Measurements from ENCODE around the gene ADRA2B. TPM values are rescaled to one million over a fixed set of nuclear protein-coding genes. Genes with fewer than 3 reads are reported as not detected.

Gene ADRA2B
- polyA plus RNA-seq, 1 donor (not counting 4 experiments of a cell fraction or from before 2014, with no cell fraction given), result not detected

DNA sequence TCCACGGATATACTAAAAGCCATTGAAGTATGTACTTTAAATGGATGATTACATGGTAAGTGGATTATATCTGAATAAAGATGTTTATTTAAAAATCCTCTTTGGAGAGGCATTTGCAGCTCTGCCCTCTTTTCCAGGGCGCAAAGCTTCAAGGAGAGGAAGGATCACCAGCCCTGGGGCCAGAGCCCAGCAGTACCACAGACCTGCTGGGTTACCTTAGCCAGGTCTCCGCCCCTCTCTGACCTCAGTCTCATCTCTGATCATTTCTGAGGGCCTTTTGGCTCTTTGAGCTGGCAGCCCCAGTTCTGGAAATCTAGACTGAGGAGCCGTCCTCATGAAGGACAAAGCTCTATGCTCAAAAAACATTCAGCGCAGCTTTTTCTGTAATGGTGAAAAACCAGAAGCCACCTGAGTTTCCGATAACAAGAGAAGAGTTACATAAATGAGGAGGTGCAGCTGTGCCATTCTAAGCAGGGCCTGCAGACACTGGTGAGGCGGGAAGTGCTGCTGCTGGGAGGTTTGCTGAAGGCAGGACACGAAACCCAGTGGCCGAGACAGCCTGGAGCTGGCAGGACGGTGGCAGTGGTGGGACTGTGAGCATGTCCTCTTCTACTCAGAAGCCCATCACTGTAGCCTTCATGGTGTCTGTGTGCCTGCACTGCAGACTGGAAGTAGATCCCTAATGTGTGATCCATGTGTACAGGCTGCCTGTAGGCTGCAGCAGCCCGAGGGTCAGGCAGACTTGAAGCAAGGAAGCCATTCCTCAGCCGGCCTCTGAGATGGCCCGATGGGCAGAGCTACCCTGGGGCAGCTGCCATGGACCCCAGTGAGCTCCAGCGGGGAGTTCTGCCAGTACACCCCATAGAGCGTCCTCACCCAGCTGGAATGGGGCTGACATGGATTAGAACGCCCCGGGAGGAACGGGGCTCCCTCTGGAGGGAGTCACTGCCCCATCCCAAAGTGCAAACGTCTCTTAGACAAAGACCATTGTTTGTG, 27.7 kb downstream of the ADRA2B start:
- Histone ChIP-seq H3K27ac (ENCODE audit: control insufficient read depth, insufficient read depth, low read length) (no peak overlapping the region), H3K4me3 (ENCODE audit: control insufficient read depth in 2 of 3, extremely low read depth in 1 of 3, insufficient read depth in 2 of 3, low read depth in 1 of 3, low read length in 3 of 3) (no peak overlapping the region), H2AFZ (ENCODE audit: control insufficient read depth, low read length) (no peak overlapping the region), H3K4me2 (ENCODE audit: control insufficient read depth, extremely low read depth, insufficient read depth, low read depth, low read length) (no peak overlapping the region), H3K9ac (ENCODE audit: control insufficient read depth, extremely low read depth, insufficient read depth, low read length) (no peak overlapping the region), H4K20me1 (ENCODE audit: control insufficient read depth, extremely low read depth, insufficient read depth, low read length) (no peaks in the 10 kb centered on the region), H3K27me3 (ENCODE audit: control insufficient read depth, extremely low read depth, insufficient read depth, low read length) (peaks cover 17% of the 10 kb centered on the region), H3K9me3 (ENCODE audit: control insufficient read depth, low read depth, low read length) (no peaks in the 10 kb centered on the region), H3K36me3 (ENCODE audit: control insufficient read depth in 2 of 2, extremely low read depth in 1 of 2, insufficient read depth in 2 of 2, low read length in 2 of 2) (no peaks in the 10 kb centered on the region), H3K9me1 (ENCODE audit: control insufficient read depth, extremely low read depth, insufficient read depth, low read length) (no peaks in the 10 kb centered on the region), H3K4me1 (ENCODE audit: control insufficient read depth, extremely low read depth, insufficient read depth, low read length) (peaks cover 8% of the 10 kb centered on the region), H3K79me2 (ENCODE audit: control insufficient read depth, insufficient read depth, low read length) (no peaks in the 10 kb centered on the region)
- no peak for FAIRE-seq
- dilution Hi-C loops (cut with MboI; ENCODE audit: extremely low pct_ligation_motif_present, low sequenced_read_pairs), result no loop called here
- TF ChIP-seq EZH2 (IDR thresholded peaks at IDR 0.05; ENCODE audit: low read length), result no peak
- TF ChIP-seq, protein P1, sequence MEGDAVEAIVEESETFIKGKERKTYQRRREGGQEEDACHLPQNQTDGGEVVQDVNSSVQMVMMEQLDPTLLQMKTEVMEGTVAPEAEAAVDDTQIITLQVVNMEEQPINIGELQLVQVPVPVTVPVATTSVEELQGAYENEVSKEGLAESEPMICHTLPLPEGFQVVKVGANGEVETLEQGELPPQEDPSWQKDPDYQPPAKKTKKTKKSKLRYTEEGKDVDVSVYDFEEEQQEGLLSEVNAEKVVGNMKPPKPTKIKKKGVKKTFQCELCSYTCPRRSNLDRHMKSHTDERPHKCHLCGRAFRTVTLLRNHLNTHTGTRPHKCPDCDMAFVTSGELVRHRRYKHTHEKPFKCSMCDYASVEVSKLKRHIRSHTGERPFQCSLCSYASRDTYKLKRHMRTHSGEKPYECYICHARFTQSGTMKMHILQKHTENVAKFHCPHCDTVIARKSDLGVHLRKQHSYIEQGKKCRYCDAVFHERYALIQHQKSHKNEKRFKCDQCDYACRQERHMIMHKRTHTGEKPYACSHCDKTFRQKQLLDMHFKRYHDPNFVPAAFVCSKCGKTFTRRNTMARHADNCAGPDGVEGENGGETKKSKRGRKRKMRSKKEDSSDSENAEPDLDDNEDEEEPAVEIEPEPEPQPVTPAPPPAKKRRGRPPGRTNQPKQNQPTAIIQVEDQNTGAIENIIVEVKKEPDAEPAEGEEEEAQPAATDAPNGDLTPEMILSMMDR (optimal IDR thresholded peaks at IDR 0.05 in 1 of 3, IDR thresholded peaks at IDR 0.05 in 1 of 3, conservative IDR thresholded peaks at IDR 0.05 in 1 of 3; ENCODE audit: extremely low read depth in 1 of 3, insufficient read depth in 2 of 3, low read length in 3 of 3), result no peak
- no peak for DNase-seq (ENCODE audit: low read depth, low spot score)

DNA sequence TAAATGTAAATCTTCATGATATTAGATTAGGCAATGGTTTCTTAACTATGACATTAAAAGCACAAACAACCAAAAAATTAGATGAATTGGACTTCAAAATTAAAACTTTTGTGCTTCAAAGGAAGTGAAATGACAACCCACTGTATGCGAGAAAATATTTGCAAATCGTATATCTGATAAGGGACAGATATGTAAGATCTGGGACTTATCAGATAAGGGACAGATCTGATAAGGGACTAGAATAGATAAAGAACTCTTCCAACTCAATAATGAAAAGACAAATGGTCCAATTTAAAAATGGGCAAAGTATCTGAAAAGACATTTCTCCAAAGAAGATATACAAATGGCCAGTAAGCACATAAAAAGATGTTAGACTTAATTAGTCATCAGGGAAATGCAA, 29.2 kb downstream of the ADRA2B start:
- no peaks in the 10 kb centered on the region for H3K36me3 ChIP-seq (ENCODE audit: control insufficient read depth in 2 of 2, extremely low read depth in 1 of 2, insufficient read depth in 2 of 2, low read length in 2 of 2)
- H3K4me1 ChIP-seq (ENCODE audit: control insufficient read depth, extremely low read depth, insufficient read depth, low read length), result peaks cover 7% of the 10 kb centered on the region
- FAIRE-seq, result no peak
- no peaks in the 10 kb centered on the region for H4K20me1 ChIP-seq (ENCODE audit: control insufficient read depth, extremely low read depth, insufficient read depth, low read length)
- H2AFZ ChIP-seq (ENCODE audit: control insufficient read depth, low read length), result no peak overlapping the region
- H3K4me3 ChIP-seq (ENCODE audit: control insufficient read depth in 2 of 3, extremely low read depth in 1 of 3, insufficient read depth in 2 of 3, low read depth in 1 of 3, low read length in 3 of 3), result no peak overlapping the region
- no peak overlapping the region for H3K9ac ChIP-seq (ENCODE audit: control insufficient read depth, extremely low read depth, insufficient read depth, low read length)
- DNase-seq (ENCODE audit: low read depth, low spot score), result no peak
- H3K27ac ChIP-seq (ENCODE audit: control insufficient read depth, insufficient read depth, low read length), result no peak overlapping the region
- no peak overlapping the region for H3K4me2 ChIP-seq (ENCODE audit: control insufficient read depth, extremely low read depth, insufficient read depth, low read depth, low read length)
- no peaks in the 10 kb centered on the region for H3K79me2 ChIP-seq (ENCODE audit: control insufficient read depth, insufficient read depth, low read length)
- dilution Hi-C loops (cut with MboI; ENCODE audit: extremely low pct_ligation_motif_present, low sequenced_read_pairs), result no loop called here
- no peaks in the 10 kb centered on the region for H3K9me1 ChIP-seq (ENCODE audit: control insufficient read depth, extremely low read depth, insufficient read depth, low read length)
- no peak for TF ChIP-seq EZH2 (IDR thresholded peaks at IDR 0.05; ENCODE audit: low read length)
- TF ChIP-seq, protein P1 (optimal IDR thresholded peaks at IDR 0.05 in 1 of 3, IDR thresholded peaks at IDR 0.05 in 1 of 3, conservative IDR thresholded peaks at IDR 0.05 in 1 of 3; ENCODE audit: extremely low read depth in 1 of 3, insufficient read depth in 2 of 3, low read length in 3 of 3), result no peak
- no peaks in the 10 kb centered on the region for H3K9me3 ChIP-seq (ENCODE audit: control insufficient read depth, low read depth, low read length)
- H3K27me3 ChIP-seq (ENCODE audit: control insufficient read depth, extremely low read depth, insufficient read depth, low read length), result peaks cover 6% of the 10 kb centered on the region
